ENCODE data around the gene KIAA0232. TPM values are rescaled to one million over a fixed set of nuclear protein-coding genes. Genes with fewer than 3 reads are reported as not detected.

Gene KIAA0232
- total RNA-seq, 1 experiment from 2014 or later, result 28.5 TPM

GRCh38 chr4:6926681-6927478 lies 144.4 kb downstream of the KIAA0232 start:
- Histone ChIP-seq H3K4me2 (ENCODE audit: insufficient read depth, insufficient read length, low read length) (no peak overlapping the region), H2AFZ (ENCODE audit: low read length) (no peak overlapping the region), H2AK5ac (ENCODE audit: insufficient read length, low read length) (no peak overlapping the region), H2BK12ac (ENCODE audit: insufficient read length, low read depth, low read length) (no peak overlapping the region), H2BK20ac (ENCODE audit: low read depth, low read length, poor library complexity, severe bottlenecking) (no peak overlapping the region), H3K23ac (ENCODE audit: insufficient read length, low read depth, low read length) (no peak overlapping the region), H3K27ac (ENCODE audit: insufficient read length, low read depth, low read length) (no peak overlapping the region), H3K27me3 (ENCODE audit: insufficient read depth, low read length) (no peaks in the 10 kb centered on the region), H4K91ac (ENCODE audit: insufficient read length, low read depth, low read length) (no peak overlapping the region), H3K4ac (ENCODE audit: low read depth, low read length) (no peak overlapping the region), H2BK5ac (ENCODE audit: insufficient read length, low read length) (no peak overlapping the region), H4K8ac (replicated peaks; ENCODE audit: insufficient read length, low read depth, low read length) (no peak overlapping the region), H4K20me1 (ENCODE audit: control insufficient read depth, insufficient read depth, insufficient read length) (peaks cover 5% of the 10 kb centered on the region), H3K56ac (ENCODE audit: insufficient read length, low read depth, low read length) (no peak overlapping the region), H3K18ac (ENCODE audit: insufficient read length, low read depth, low read length) (no peak overlapping the region), H3K9ac (ENCODE audit: extremely low read depth, insufficient read length, low read length) (no peak overlapping the region), H4K5ac (ENCODE audit: insufficient read length, low read depth, low read length) (no peak overlapping the region), H2BK15ac (ENCODE audit: low read depth, low read length) (no peak overlapping the region), H3K79me1 (ENCODE audit: insufficient read depth, low read depth, low read length, poor library complexity, severe bottlenecking) (no peaks in the 10 kb centered on the region), H3K23me2 (ENCODE audit: insufficient read length, low read depth, low read length, poor library complexity, severe bottlenecking) (no peaks in the 10 kb centered on the region), H3T11ph (ENCODE audit: low read length) (no peak overlapping the region), H3K4me1 (ENCODE audit: insufficient read depth, low read length) (no peaks in the 10 kb centered on the region), H2BK120ac (ENCODE audit: low read depth, low read length, poor library complexity, severe bottlenecking) (no peak overlapping the region), H3K14ac (ENCODE audit: insufficient read depth, low read length) (no peak overlapping the region), H3K9me3 (ENCODE audit: control insufficient read depth, low read depth, low read length) (no peaks in the 10 kb centered on the region), H3K79me2 (ENCODE audit: insufficient read depth, low read length) (no peaks in the 10 kb centered on the region; the same call in 1 of the 2 replicates)
- Mint-ChIP-seq H3K36me3 (ENCODE audit: insufficient read depth in 1 of 3, low read depth in 3 of 3) (peaks cover 12 to 32% (median 29%) of the 10 kb centered on the region in 3 experiments; a peak in 5 of 7 replicates), H3K4me3 (no peak overlapping the region), H3K27ac (peak overlapping the region in 1 of 3 experiments; percentile 15; a peak in 1 of 7 replicates), H3K4me1 (peaks cover 20 to 27% of the 10 kb centered on the region in 2 experiments), H3K27me3 (ENCODE audit: low read depth) (no peaks in the 10 kb centered on the region), H3K9me3 (no peaks in the 10 kb centered on the region)
- no peak for DNase-seq
- TF ChIP-seq, protein P1, sequence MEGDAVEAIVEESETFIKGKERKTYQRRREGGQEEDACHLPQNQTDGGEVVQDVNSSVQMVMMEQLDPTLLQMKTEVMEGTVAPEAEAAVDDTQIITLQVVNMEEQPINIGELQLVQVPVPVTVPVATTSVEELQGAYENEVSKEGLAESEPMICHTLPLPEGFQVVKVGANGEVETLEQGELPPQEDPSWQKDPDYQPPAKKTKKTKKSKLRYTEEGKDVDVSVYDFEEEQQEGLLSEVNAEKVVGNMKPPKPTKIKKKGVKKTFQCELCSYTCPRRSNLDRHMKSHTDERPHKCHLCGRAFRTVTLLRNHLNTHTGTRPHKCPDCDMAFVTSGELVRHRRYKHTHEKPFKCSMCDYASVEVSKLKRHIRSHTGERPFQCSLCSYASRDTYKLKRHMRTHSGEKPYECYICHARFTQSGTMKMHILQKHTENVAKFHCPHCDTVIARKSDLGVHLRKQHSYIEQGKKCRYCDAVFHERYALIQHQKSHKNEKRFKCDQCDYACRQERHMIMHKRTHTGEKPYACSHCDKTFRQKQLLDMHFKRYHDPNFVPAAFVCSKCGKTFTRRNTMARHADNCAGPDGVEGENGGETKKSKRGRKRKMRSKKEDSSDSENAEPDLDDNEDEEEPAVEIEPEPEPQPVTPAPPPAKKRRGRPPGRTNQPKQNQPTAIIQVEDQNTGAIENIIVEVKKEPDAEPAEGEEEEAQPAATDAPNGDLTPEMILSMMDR (conservative IDR thresholded peaks at IDR 0.05), result no peak
- no CpG with 5 or more reads among the region's 13 CpGs for WGBS (ENCODE audit: extremely low coverage, insufficient read length, low lambda C conversion rate)

All from H9 (cell line).